Keratinocyte (primary cell): ENCODE data around the gene PLAC1. TPM values are rescaled to one million over a fixed set of nuclear protein-coding genes. Genes with fewer than 3 reads are reported as not detected.

Source experiments
- DNase-seq: peaks from one replicate; pipeline ENCODE4 v3.0.0-alpha.2; 2011; ENCODE audit warnings: low read depth, missing footprints, low spot score
- FAIRE-seq: peaks from 2 replicates; lab custom pipeline; 2011; peaks lifted over from hg19 to GRCh38; lab: Jason Lieb, UNC
- H2AFZ ChIP-seq: 2 replicates; pipeline ENCODE4 v1.6.0; 2012; ENCODE audit warnings: low read length, control low read depth, inconsistent platforms; ENCODE audit not compliant: control insufficient read depth
- H3K27ac ChIP-seq: 2 replicates; pipeline ENCODE4 v1.5.1; 2011; ENCODE audit warnings: low read length; ENCODE audit not compliant: control insufficient read depth, insufficient read depth
- H3K27me3 ChIP-seq: 3 replicates; pipeline ENCODE4 v1.6.0; 2011; ENCODE audit warnings: low read length; ENCODE audit not compliant: control insufficient read depth, insufficient read depth; ENCODE audit errors: extremely low read depth
- H3K36me3 ChIP-seq, 2 experiments: 2 replicates in 1 of 2; 3 replicates in 1 of 2; pipeline ENCODE4 v1.5.1; 2011; ENCODE audit warnings: low read length in 2 of 2, mild to moderate bottlenecking in 1 of 2; ENCODE audit not compliant: control insufficient read depth in 2 of 2, insufficient read depth in 2 of 2; ENCODE audit errors: extremely low read depth in 1 of 2
- H3K4me1 ChIP-seq: 3 replicates; pipeline ENCODE4 v1.5.1; 2011; ENCODE audit warnings: low read length; ENCODE audit not compliant: control insufficient read depth, insufficient read depth; ENCODE audit errors: extremely low read depth
- H3K4me2 ChIP-seq: 3 replicates; pipeline ENCODE4 v1.6.0; 2011; ENCODE audit warnings: low read depth, low read length; ENCODE audit not compliant: control insufficient read depth, insufficient read depth; ENCODE audit errors: extremely low read depth
- H3K4me3 ChIP-seq, 3 experiments: fragments of 200-600 bp in 1 of 3; sonication (generic) in 1 of 3; 2 replicates in 2 of 3; 3 replicates in 1 of 3; pipeline ENCODE4 v1.5.1; 2011 to 2016; ENCODE audit warnings: low read length in 3 of 3, mild to moderate bottlenecking in 3 of 3, control low read depth in 2 of 3, inconsistent platforms in 1 of 3, low read depth in 1 of 3, mixed read lengths in 1 of 3, mixed run types in 1 of 3, moderate library complexity in 1 of 3; ENCODE audit not compliant: control insufficient read depth in 2 of 3, insufficient read depth in 2 of 3; ENCODE audit errors: extremely low read depth in 1 of 3
- H3K79me2 ChIP-seq: 2 replicates; pipeline ENCODE4 v1.6.0; 2012; ENCODE audit warnings: low read length; ENCODE audit not compliant: control insufficient read depth, insufficient read depth
- H3K9ac ChIP-seq: 3 replicates; pipeline ENCODE4 v1.6.0; 2011; ENCODE audit warnings: low read length; ENCODE audit not compliant: control insufficient read depth, insufficient read depth; ENCODE audit errors: extremely low read depth
- H3K9me1 ChIP-seq: 3 replicates; pipeline ENCODE4 v1.6.0; 2011; ENCODE audit warnings: low read length; ENCODE audit not compliant: control insufficient read depth, insufficient read depth; ENCODE audit errors: extremely low read depth
- H3K9me3 ChIP-seq: 2 replicates; pipeline ENCODE4 v1.5.1; 2012; ENCODE audit warnings: low read depth, low read length; ENCODE audit not compliant: control insufficient read depth
- H4K20me1 ChIP-seq: 3 replicates; pipeline ENCODE4 v1.6.0; 2011; ENCODE audit warnings: low read length; ENCODE audit not compliant: control insufficient read depth, insufficient read depth; ENCODE audit errors: extremely low read depth
- EZH2 ChIP-seq: IDR thresholded peaks from one replicate; pipeline ENCODE4 v1.6.1; 2012; ENCODE audit warnings: inconsistent platforms, mild to moderate bottlenecking, low read length, moderate library complexity
- dilution Hi-C: fragments of 300-500 bp; cut with MboI; formaldehyde crosslinking; loops from one replicate; pipeline ENCODE4 v1.7.0; 2020; ENCODE audit warnings: low sequenced_read_pairs; ENCODE audit not compliant: extremely low pct_ligation_motif_present
- polyA plus RNA-seq, 5 experiments: library from polyadenylated mRNA; depleted of rRNA in 3 of 5; stranded (reverse) in 3 of 5; stranded (forward) in 1 of 5; unstranded in 1 of 5; fragments of >200 nt; gene quantifications; 1 replicate in 1 of 5; 2 replicates in 3 of 5; 3 replicates in 1 of 5; pipeline versions ENCODE4 v1.2.1 to v1.2.3, GENCODE V29; 2011 to 2012; ENCODE audit warnings: missing spikeins in 2 of 5, low read depth in 1 of 5, low replicate concordance in 1 of 5
- TF ChIP-seq, protein P1 (sequence below), 3 experiments: IDR thresholded peaks in 1 of 3; conservative IDR thresholded peaks in 1 of 3; optimal IDR thresholded peaks in 1 of 3; 2 replicates in 2 of 3; 3 replicates in 1 of 3; pipeline versions ENCODE3 to v1.5.1; 2011; ENCODE audit warnings: low read length in 3 of 3, mild to moderate bottlenecking in 3 of 3, moderate library complexity in 2 of 3, control low read depth in 1 of 3, inconsistent platforms in 1 of 3; ENCODE audit not compliant: insufficient read depth in 2 of 3; ENCODE audit errors: extremely low read depth in 1 of 3

The PLAC1 gene
- polyA plus RNA-seq, 1 donor (not counting 4 experiments of a cell fraction or from before 2014, with no cell fraction given), result 8.5 TPM

DNA sequence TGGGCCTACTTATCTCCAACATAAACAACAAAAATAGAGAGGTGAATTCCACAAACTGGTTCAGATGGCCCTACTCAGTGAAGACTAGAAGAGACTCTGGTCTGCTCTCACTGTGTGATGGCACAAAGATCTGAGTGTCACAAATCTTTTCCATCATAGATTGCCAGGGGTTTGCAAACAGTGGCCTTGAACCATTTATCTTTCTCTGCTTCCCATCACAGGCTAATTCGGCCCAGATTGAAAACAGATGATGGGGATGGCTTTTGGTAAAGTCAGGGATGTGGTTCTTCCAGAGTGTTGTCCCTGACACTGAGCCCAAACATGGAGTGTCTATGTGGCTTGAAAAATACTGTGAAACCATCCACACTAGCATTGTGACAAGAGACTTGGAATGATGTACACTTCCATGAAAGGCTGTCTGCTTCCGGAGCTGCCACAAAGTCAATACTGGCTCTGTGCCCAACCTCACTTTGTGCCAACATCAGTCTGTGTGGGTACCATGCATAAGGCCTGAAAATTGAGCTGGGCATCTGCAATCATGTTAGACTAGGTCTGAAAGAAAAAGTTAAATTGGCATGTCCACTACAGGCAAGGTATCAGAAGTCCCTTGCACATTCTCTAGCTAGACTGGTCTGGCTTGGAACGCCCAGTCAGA, 25.2 kb upstream of the PLAC1 start:
- dilution Hi-C loops, result no loop called here
- Histone ChIP-seq H3K79me2 (no peaks in the 10 kb centered on the region), H3K4me2 (no peak overlapping the region), H3K9ac (no peak overlapping the region), H3K4me1 (peaks cover 21% of the 10 kb centered on the region), H4K20me1 (no peaks in the 10 kb centered on the region), H3K36me3 (no peaks in the 10 kb centered on the region), H3K4me3 (no peak overlapping the region), H3K9me3 (no peaks in the 10 kb centered on the region), H3K27me3 (no peaks in the 10 kb centered on the region), H3K27ac (no peak overlapping the region), H2AFZ (no peak overlapping the region), H3K9me1 (no peaks in the 10 kb centered on the region)
- DNase-seq, result no peak
- TF ChIP-seq, protein P1, sequence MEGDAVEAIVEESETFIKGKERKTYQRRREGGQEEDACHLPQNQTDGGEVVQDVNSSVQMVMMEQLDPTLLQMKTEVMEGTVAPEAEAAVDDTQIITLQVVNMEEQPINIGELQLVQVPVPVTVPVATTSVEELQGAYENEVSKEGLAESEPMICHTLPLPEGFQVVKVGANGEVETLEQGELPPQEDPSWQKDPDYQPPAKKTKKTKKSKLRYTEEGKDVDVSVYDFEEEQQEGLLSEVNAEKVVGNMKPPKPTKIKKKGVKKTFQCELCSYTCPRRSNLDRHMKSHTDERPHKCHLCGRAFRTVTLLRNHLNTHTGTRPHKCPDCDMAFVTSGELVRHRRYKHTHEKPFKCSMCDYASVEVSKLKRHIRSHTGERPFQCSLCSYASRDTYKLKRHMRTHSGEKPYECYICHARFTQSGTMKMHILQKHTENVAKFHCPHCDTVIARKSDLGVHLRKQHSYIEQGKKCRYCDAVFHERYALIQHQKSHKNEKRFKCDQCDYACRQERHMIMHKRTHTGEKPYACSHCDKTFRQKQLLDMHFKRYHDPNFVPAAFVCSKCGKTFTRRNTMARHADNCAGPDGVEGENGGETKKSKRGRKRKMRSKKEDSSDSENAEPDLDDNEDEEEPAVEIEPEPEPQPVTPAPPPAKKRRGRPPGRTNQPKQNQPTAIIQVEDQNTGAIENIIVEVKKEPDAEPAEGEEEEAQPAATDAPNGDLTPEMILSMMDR (optimal IDR thresholded peaks at IDR 0.05 in 1 of 3, IDR thresholded peaks at IDR 0.05 in 1 of 3, conservative IDR thresholded peaks at IDR 0.05 in 1 of 3; ENCODE audit: extremely low read depth in 1 of 3, insufficient read depth in 2 of 3, low read length in 3 of 3), result no peak
- no peak for TF ChIP-seq EZH2
- FAIRE-seq, result no peak

DNA sequence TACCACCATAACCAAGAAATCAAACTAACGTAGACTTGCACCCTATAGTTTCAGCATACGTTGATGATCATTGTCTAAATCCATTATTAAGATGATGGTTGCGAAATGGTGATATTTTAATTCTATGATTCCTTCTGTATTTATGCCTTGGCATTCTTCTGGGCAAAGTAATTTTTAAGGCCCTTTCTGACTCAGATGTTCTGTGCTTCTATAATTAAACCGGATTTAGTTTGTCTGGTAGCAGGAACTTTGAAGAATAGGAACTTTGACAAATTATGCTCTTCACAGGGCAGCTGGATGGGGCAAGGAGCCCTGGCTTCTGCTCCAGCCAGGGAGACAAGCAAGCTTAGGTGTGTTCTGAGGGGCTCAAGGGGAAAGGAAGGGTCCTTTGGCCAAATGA, 23.8 kb upstream of the PLAC1 start:
- Histone ChIP-seq H3K79me2 (no peaks in the 10 kb centered on the region), H4K20me1 (no peaks in the 10 kb centered on the region), H3K9me1 (no peaks in the 10 kb centered on the region), H3K36me3 (no peaks in the 10 kb centered on the region), H3K4me2 (no peak overlapping the region), H3K27ac (no peak overlapping the region), H2AFZ (no peak overlapping the region), H3K4me1 (peaks cover 15% of the 10 kb centered on the region), H3K9me3 (no peaks in the 10 kb centered on the region), H3K9ac (no peak overlapping the region), H3K4me3 (no peak overlapping the region), H3K27me3 (no peaks in the 10 kb centered on the region)
- DNase-seq (no peak), FAIRE-seq (no peak)
- dilution Hi-C loops, result no loop called here
- TF ChIP-seq, protein P1 (optimal IDR thresholded peaks at IDR 0.05 in 1 of 3, IDR thresholded peaks at IDR 0.05 in 1 of 3, conservative IDR thresholded peaks at IDR 0.05 in 1 of 3; ENCODE audit: extremely low read depth in 1 of 3, insufficient read depth in 2 of 3, low read length in 3 of 3), result no peak
- TF ChIP-seq EZH2, result no peak
